Iris pigment epithelial cell (primary cell): Measurements from ENCODE around the gene OR2H1.

Source experiments
- DNase-seq: peaks from one replicate; pipeline ENCODE4 v3.0.0-alpha.2; 2011; ENCODE audit warnings: low read depth

The OR2H1 gene

DNA sequence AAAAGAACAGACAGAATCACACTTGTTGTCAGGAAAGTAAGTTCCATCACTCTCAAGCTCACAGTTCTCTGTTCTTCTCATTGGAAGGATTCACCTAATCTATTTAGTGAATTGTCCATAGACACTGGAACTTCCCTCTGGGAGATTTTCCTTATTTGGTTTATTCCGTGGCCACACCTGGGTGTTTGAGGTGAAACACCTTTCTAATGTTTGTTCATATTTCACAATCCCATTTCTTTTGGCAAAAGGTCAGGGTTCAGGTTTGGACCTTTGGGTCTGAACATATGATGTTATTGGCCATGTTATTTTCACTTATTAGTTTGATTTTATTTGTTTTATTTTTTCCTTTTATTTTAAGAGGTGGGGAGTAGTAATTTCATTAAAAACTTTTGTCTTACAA, 26.8 kb downstream of the OR2H1 start:
- DNase-seq: no peak

- DNase-seq: no peak
Observed at GRCh38 chr6:29486577-29486976, 29.6 kb downstream of the OR2H1 start.

GRCh38 chr6:29487131-29487530, 30.2 kb downstream of the OR2H1 start:
- no peak for DNase-seq

GRCh38 chr6:29487660-29488059, 30.7 kb downstream of the OR2H1 start, which contains the start of gene MAS1L:
MAS1L (minus strand) TSS chr6:29487956; CDS start chr6:29487902, 54 bp downstream.
- DNase-seq: no peak

- no peak for DNase-seq
Observed at GRCh38 chr6:29488874-29489273, 31.9 kb downstream of the OR2H1 start.

DNA sequence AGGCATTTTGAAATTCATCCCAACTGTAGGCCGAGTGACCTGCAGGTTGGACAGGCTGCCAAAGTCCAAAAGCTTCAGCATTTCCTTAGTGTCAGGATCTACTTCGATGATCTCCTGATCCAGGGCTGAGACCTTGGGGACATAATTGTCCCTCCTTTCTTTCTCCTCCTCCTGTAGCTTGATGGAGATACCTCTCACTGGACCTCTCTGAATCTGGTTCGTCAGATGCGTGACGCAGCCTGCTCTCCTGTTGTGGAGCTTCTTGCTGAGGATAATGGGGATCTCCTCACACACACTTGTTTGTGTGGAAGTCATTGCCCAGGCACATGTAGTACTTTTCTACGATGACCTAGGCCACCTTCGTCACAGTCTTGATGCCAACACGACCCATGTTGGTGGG, 32.3 kb downstream of the OR2H1 start:
- DNase-seq: no peak

GRCh38 chr6:29490055-29490454, 33.1 kb downstream of the OR2H1 start:
- no peak for DNase-seq

- DNase-seq: no peak
Observed at GRCh38 chr6:29490552-29490951, 33.6 kb downstream of the OR2H1 start.

DNA sequence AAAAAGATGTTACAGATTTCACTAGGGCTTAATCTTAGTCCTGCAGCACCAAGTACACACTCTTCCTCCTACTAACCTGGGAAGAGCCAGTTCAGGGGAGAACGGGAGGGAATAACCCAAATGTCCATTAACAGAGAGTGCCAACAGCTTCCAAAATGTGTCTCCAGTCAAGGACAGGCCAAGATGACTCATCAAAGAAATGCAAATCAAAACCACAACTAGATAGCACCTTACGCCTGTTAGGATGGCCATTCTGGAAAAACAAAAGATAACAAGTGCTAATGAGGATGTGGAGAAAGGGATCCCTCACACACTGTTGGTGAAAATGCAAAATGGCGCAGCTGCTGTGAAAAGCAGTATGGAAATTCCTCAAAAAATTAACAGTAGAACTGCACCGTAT, 34.6 kb downstream of the OR2H1 start:
- no peak for DNase-seq

DNA sequence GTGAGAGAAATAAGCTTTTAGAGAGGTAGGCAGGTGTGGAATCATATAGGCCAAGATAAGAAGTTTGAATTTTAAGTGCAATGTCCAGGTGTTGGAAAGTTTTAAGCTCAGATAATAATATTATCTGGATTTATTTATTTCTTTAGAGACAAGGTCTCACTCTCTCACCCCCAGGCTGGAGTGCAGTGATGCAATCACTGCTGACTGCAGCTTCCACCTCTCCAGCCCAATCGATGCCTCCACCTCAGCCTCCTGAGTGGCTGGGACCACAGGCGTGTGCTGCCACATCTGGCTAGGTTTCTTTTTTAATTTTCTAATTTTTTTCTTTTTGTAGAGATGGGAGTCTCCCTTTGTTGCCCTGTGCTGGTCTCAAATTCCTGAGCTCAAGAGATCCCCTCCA, 36.3 kb downstream of the OR2H1 start:
- DNase-seq: no peak

DNA sequence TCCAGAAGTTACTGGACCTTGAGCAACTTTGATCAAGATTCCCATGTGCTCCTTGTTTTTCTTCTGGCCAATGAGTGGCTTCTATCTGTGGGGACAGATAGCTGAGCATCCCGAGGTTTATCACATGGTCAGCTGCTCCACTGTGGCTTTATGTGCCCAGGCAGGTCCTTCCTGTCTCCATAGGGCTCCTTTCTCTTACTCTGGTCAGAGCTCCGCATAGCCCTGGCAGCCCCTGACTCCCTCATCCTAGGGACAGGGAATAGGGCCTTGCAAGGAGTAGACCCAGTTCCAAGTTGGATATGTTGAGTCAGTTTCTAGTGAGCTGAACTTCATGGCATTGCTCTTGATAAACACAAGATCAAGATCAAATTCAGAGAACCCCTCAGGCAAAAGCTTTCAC, 37.2 kb downstream of the OR2H1 start:
- no peak for DNase-seq

DNA sequence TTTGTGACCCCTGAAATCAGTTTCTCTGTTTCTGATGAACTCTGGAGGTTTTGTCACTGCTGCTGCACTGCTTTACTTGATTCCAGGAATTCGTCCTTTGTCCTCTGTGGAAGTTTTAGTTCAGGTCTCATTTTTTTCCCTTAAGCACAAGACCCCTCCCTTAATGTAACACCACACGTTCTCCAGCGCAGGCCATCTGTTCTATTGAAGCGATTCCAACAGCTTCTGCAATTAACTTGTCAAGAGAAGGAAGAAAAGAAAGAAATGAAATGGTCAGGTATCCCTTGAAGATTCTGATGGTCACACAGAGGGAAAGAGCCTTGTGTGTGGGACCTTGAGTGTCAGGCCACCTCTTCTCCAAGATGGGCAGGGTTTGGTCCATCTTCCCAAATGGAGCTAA, 38.6 kb downstream of the OR2H1 start:
- no peak for DNase-seq

- DNase-seq: no peak
Observed at GRCh38 chr6:29496961-29497360, 40.0 kb downstream of the OR2H1 start.

GRCh38 chr6:29499704-29500103, 42.7 kb downstream of the OR2H1 start:
- DNase-seq: no peak

DNA sequence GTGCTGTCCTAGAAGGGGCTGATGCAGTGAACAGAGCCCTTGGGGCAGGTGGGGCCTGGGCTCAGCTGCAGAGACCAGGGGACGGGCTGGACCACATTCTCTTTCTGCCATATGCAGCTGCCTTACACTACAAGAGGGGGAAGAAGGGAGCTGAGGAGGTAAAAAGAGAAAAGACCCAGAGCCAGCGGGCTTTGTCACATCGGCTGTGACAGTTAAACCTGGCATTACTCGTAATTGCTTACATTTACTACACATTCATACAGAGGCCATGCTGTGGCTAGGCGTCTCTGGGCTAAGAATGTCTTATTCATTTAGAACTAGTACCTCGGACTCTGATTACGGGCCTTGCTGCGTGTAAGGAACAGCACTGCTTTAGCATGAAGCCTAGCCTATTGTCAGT, 43.6 kb downstream of the OR2H1 start:
- no peak for DNase-seq

GRCh38 chr6:29501106-29501505, 44.2 kb downstream of the OR2H1 start:
- no peak for DNase-seq

DNA sequence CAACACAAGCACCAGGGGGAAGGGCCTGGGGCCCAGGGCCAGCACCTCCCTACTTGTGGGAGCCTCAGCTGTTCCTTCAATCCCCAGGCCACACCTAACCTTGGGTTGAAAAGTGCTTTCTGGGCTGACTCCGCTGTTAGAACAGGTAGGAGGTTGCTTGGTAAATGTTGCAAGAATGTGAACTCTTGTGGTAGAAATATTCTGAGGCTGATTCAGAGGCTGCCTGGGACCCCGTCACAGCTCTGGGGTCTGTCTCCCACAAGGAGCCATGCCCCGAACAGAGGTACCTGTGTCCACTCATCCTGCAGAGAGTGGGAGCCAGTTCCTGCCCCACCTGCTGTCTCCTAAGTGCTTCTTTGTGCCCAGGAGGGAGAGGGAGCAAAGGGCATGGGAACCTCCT, 45.2 kb downstream of the OR2H1 start:
- no peak for DNase-seq

GRCh38 chr6:29502597-29502996, 45.6 kb downstream of the OR2H1 start:
- no peak for DNase-seq

DNA sequence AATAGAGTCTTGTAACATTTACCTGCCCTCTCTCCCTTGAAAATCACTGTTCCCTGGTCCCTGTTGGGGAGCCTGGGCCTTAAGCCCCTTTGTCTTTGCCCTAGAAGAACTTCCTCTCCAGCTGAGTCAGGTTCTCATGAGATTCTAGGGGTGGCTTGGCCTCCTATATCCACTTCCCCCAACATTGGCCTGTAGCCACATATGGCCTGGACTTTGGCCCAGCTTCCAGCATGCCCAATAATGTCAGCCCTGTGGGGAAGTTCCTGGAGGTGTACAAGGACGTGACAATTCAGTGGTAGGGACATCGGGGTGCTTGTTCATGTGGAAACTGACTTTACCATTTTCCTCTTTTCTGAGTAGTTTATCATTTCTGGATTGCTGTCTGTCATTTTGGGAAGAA, 48.0 kb downstream of the OR2H1 start:
- no peak for DNase-seq

DNA sequence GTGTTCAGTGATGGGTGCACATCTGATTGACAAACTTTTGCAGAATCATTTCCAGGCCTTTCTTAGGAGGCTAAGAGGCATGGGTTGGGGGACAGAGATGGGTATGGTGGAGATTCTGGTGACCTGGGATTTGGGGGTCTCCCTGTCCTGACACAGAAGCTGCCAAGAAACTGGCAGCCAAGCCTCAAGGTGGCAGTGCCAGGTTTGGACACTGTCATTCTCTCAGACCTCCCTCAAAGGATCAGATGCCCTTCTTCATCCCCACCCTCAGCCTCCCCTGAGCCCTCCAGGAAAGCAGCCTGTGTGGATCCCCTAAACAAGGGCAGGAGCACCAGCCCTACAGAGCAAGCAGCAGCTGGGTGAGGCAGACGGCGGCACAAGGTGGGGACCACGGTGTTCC, 48.9 kb downstream of the OR2H1 start:
- DNase-seq: no peak

DNA sequence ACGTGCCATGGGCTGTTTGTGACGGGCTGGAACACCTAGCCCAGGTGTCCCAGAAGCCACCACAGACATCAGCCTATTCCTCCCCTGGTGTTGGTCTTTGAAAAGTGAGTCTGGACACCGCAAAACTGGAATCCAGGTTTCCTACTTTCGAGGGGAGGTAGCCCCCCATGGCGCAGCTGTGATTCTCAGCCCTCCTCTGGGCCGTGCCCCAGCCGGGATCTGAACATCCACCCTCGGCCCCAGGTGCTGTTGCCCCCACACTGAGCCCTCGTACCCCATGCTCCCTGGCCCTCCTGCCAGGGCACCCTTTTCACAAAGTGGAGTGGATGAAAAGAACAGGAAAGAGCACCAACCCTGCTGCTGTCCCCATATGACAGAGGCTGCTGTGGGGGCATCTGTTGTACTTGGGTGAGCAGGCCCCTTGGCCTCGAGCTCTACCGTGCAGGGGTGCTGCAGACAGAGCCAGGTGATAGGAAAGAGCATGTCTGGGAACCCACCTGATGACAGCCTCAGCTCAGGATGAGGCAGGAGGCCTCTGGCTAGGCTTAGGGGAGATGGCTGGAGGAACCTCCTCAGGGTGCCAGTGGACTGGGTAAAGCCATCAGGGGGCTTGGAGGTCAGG, 49.6 kb downstream of the OR2H1 start:
- no peak for DNase-seq

- DNase-seq: no peak
Observed at GRCh38 chr6:29507319-29507718, 50.4 kb downstream of the OR2H1 start.

GRCh38 chr6:29509239-29509638, 52.3 kb downstream of the OR2H1 start:
- DNase-seq: no peak

GRCh38 chr6:29509711-29510110, 52.8 kb downstream of the OR2H1 start:
- DNase-seq: no peak

DNA sequence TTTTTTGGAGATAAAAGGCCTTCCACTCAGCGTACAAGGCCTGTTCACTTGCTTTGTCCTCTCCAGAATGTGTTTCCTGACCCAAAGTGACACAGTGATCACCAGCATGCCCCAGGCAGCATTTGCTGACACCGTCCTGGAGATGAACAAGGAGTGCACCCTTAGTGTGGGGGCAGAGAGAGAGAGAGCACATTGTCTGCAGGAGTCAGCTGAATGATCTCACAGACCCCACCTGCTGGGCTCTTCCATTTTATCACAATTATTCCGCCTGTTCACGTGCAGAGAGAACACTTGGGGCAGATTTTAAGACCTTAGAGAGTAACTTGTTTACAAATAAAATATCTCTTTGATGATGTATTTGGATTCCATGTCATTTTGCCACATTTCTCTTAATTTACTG, 53.2 kb downstream of the OR2H1 start:
- DNase-seq: no peak
